GM19395 (cell line): ENCODE measurements around the gene CAPG.
"Not testable (repeated sequence)": the region's sequence is repeated elsewhere in the genome, so short reads cannot be mapped to it uniquely, and the experiment has no call there.

Experiments
- ATAC-seq: cut with Tn5 transposase; IDR thresholded peaks from one replicate; pipeline ENCODE4 v1.9.1; 2021; ENCODE audit warnings: mild to moderate bottlenecking, moderate library complexity; ENCODE audit not compliant: unreplicated experiment

CAPG gene

DNA sequence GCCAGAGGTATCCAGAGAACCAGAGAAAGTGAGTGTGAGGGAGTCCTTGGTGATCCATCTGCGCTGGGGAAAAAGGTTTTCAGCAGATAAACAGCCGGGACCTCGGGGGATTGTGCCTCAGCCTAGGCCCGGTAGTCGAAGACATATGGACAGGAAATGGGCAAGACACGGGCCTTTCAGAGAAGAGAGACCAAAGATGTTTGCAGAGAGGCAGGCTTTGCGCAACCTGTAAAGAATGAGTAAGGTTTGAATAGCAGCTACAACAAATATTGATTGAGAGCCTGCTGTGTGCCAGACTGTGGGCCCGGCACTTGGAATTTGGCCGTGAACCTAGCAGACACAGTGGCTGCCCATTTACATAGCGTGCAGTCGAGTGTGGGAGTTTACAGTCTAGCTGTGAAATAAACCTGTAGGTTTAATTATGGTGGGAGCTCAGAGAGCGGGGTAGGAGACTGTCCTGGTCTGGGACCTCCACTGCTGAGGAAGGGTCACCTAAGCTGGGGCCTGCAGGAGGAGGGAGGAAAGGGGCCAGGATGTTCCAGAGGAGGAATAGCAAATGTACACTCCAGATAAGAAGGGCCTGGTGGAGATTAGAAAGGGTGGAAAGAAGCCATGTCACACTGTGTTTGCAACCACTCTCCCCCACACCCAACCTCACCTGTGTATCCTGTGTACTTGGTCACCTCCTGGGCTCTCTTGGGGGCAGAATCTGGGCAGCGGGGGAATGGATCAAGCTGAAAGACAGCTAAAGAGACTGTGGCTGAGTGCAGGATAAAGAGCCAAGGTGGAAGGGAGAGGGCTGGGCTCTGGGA lies 11.3 kb upstream of the CAPG start:
- no peak for ATAC-seq

DNA sequence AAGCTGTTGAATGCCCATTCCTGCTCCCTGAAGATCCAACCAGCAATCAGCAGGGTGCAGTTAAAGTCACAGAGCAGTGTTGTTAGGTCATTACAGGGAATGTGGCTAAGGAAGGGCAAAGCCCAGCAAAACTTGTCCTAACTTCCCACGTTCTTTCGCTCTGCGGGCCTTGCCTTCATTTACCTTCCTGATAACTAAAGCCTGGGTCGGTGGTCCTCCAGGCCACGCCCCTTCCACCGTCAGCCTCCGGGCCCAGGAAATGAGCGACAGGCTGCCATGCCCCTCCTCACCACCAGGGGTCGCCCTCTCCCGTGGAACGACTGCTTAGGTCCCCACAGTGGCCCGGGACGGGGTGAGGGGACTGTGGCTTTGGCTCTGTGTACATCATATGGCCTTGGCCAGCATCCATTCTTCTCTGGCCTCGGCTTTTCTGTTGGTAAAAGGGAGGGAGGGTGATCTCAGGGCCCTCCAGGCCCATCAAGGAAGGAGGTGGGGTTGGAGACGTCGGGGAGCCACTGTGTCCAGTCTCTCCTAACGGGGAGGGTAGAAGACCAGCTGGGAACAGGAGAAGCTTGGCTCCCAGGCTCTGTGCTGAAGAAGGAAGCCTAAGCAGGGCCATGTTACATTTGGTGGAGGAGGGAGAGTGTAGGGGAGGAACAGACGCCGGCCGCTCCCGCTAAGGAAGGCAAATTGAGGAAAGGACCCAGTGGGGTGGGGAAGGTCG lies 10.5 kb upstream of the CAPG start:
- ATAC-seq = peak; percentile 74

DNA sequence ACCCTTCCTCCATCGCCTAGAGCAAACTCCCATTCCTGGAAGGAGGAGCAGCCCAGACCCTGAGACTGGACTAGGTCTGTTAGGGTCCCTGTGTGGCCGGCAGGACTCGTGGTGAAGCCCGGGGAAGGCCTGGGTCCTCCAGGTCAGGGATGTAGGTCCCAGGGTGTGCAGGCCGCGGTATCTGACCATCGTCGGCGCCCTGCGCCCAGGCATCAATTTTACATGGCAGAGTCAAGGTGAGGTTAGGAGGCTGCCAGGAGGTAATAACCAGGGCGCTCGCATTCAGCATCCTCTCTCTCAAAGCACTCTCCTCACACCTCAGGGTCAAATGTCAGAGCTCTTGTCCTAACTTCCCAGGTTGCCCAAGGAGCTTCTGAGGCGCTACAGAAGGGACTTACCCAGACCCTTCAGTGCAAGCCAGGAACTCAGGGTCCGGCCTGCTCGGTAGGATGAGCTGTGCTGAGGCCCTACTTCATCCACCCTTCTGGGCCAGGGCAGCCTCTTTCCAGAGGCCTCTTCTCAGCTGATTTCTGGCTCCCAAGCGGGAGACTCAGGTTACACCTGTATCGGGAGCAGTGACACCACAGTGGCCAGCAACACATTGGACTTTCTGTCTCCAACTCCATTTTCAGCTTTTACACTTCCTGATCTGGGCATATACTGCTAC lies 9.0 kb upstream of the CAPG start:
- no peak for ATAC-seq

DNA sequence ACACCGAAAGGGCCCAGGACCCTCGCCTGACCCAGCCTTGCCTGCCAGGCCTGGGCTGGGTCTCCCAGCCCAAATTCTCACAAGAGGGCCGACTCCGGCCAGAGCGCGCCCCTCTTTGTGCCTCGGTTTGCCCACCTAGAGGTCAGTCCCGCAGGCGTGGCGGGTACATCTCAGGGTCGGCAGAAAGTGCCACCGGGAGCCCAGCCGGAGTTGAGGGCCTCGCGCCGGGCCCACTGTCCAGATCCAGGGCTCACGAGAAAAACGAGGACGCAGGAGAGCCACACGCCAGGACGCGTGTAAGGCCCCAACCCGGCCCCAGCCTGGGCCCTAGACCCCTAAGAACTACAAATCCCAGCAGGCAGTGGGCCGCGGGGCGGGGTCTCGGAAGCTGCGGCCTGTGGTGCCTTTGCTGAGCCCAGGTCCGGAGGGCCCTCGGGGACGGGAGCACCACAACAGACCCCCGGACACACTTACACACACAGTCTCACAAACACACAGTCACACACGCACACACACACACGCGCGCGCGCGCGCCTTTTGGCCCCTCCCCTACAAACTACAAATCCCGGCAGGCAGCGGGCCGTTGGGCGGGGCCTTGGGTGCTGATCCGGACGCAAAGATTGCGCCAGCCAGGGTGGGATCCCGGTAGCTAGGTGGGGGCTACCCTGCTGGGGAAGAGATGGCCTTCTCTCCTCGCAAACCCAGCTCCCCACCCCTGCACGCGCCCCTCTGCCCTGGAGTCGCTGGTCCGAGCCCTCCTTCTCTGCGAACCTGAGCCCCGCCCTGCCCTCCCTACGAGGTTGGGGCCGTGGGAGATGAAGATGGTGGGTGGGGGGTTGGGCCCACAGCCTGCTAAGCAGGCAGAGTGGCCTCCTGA lies 8.2 kb upstream of the CAPG start, which contains the start of gene SH2D6:
Gene SH2D6, plus strand, starts transcription at position 583 of the 877 bp plus-strand sequence. CDS start 10,752 bp downstream, outside the sequence.
- peak; percentile 84 for ATAC-seq

DNA sequence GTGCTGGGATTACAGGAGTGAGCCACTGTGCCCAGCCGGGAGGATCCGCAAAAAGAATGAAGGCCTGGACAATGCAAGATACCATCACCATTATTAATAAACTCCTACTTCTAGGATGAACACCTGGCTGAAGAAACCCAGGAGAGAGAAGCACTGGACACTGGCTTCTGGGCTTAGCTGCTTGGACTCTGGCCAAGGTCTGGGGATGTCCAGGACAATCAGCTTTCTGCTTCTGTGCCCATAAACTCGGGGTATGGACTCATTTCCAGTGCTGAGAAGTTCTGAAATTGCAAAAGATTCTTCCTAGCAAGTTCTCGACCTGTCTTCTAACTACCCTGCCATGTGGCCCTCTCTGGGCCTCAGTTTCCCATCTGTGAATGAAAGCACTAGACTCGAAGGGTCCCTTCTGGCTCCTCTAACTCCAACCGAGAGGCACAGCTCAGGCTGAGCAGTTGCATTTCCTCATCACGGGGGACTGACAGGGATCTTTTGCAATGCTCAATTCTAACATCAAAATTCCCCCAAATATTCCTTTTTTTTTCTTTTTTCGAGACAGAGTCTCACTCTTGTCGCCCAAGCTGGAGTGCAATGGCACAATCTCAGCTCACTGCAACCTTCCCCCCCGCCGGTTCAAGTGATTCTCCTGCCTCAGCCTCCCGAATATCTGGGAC lies 5.9 kb upstream of the CAPG start:
- no peak for ATAC-seq

DNA sequence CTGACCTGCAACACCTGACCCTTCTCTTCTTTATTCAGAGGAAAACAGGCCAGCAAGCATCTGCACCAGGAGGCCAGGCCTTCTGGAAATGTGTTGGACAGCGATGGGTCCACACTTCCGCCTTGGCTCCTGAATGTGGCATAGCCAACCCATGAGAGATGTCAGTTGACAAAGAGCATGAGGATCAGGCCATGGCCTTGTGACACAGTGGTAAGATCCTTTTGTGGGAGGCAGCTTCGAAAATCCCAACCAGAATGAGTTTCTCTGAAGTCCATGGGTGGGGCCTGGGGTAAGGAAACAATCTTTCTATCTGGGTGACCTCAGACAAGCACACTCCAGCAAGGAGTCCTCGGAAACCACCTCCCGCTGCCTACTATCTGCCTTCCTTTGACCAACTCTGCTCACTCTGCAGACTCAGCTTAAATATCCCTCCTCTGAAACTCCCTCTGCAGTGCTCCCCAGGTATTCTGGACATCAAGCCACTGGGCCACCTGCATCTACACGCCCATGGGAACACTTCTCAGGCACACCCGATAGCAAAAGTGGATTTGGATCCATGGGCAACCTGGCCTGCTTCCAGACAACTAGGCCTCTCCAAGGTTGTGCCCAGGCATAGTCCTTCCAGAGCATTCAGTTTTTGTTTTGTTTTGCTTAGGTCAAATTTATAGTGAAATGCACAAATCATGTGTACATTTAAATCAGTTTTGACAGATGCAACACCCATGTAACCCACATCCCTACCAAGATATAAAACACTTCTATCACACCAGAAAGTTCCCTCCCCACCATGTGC lies 4.8 kb upstream of the CAPG start:
- no peak for ATAC-seq

DNA sequence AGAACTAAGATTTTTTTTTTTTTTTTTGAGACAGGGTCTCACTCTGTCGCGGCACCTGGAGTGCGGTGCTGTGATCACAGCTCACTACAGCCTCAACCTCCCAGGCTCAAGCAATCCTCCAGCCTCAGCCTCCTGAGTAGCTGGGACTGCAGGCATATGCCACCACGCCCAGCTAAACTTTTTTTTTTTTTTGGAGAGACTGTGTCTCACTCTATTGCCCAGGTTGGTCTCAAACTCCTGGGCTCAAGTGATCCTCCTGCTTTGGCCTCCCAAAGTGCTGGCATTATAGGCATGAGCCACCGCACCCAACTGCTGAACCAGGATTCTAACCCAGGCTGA lies 4.2 kb upstream of the CAPG start:
- ATAC-seq = not testable (repeated sequence)

DNA sequence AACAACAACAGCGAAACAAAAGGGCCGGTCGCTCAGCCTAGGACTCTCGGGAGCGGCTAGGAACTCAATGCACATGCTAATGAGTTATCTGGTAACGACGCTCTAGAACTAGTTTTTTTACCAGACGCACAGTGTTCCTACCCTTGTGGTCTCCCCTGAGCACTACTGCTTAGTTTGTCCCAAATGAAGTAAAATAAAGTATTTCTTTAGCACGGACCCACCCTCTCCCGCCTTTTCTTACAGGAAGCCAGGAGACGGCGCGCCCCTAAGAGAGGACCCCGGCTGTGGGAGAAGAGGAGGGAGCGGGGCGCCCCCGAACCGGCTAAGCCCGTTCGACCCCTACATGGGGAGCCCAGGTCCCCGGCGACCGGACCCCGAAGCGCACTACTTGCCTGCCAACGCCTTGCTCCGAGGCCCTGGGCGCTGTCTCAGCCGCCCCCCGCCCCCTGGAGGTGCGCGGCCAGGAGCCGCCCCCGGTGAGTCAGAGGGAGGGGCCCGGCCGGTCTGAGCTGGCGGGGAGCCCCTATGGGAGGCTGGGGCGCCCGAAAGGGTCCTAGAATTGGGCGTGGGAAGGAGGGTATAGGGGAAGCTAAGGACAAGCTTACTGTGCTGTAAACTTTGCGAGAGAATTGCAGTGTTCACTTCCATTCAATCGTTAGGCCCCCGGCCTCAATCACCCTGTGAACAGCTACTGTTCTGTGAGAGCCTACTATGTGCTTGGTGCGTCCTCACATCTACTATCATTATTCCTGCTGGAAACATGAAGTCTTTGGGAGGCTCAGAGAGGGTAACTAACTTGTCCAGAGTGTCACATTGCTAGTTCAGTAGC lies 3.6 kb upstream of the CAPG start:
- ATAC-seq = no peak

DNA sequence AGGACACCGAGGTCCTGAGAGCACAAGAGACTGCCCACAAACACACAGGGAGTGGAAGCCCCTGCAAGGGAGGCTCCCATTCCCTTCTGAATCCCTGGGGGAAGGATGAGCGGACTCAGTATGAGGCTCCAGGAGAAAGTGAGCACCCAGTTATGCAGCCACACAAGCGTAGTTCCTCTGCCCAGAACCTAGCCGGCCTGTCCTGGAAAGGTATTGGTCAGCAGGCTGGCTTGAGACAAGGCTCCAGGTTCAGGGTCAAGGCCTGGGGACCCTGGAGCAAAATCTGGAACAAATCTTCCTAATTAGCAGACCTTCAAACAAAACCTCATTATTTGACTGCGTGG lies 1.2 kb upstream of the CAPG start:
- no peak for ATAC-seq

DNA sequence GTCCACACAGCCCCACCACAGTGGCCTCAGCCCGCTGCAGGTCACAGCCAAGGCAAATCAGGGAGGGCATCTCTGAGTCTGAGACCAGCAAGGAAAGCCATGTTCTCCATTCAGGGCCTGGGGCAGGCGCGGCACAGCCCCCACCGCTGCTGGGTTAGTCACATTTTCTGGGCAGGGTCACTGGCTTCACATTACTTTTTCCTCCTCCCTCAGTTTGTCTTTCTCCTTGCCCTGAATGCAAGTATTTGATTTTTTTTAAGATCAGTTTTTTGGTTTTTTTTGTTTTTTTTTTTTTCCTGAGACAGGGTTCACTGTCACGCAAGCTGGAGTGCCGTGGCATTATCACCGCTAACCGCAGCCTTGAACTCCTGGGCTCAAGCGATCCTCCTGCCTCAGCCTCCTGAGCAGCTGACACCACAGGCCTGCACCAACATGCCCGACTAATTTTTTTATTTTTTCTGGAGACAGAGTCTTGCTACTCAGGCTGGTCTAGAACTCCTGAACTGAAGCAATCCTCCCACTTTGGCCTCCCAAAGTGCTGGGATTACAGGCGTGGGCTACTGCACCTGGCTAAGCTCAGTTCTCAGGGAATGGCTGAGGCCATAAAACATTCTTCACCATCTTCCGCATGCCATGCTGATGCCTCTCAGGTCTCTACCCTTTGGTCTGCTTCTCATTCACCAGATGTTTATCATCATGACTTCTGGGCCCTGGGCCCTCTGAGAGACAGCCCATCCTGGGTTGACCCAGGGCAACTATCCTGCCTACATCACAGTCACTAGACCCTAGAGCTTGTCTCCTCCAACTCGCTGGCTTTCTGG lies 628 bp upstream of the CAPG start:
- no peak for ATAC-seq

DNA sequence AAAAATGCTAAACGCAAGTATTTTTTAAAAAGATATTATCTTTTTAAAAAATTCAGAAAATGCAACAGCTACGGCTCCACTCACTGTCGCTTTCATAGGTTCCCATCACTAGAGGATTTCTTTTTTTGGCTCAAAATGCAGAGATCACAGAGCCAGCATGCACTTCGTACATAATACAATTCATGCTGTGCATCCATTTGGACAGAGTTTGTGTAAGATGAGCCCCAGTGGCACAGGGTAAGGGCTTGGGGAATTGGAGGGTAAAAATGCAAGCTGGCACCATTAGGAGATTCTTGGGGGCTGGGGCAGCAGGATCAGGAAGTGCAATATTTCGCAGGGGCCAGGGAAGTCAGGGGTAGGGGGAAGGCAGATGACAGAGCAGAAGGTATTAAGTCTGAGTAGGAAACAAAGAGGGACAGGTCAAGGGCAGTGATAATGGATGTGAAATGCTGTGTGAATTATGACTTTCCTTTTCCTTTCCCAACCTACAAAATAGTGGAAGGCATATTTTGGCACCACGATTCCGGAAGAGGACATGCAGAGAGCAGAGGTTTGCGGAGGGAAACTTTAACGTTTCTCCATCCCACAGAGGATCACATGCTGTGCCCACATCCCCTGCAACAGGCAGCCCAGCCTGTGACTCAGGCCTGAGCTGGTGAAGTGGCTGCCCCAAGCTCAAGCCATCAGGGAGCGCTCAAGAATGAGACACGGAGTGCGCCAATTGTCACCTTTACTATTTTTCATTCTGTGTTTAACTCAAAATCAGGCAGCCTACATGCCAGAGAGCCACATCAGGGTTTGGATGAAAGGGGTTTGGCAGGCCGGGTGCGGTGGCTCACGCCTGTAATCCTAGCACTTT lies 4.7 kb downstream of the CAPG start:
- peak; percentile 46 for ATAC-seq

DNA sequence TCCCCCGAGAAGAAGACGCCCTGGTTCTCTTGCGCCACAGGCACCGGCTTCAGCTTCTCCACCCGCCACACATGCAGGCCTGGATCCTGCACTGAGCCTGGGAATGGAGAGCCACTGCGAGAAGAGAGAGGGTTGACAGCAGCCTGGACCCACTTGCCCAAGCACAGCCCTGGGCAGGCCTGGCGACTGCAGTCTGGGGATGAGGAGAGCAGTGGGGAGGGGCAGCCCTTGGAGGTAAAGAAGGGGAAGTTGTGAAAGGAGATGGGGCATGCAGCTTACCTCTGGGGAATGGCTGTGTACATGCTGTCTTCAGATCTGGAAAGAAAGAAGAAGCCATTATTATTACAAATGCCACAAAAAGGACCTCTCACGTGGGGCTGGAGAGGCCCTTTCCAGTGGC lies 8.3 kb downstream of the CAPG start:
- no peak for ATAC-seq

DNA sequence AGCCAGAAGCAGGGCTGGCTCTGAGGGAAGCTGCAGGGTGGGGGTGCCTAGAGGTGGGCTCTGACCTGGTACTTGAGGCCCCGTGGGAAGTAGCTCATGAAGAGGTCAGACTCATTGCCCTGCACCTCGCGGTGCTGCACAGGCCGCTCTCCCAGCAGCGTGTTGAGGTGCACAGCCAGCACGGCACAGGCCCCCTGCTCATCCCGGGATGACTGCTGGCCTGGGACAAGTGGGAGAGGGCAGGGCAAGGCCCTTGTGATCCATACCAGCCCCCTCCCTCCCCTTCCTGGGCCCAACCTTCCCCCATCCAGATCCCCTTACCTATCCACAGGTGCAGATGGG lies 8.7 kb downstream of the CAPG start:
- no peak for ATAC-seq

DNA sequence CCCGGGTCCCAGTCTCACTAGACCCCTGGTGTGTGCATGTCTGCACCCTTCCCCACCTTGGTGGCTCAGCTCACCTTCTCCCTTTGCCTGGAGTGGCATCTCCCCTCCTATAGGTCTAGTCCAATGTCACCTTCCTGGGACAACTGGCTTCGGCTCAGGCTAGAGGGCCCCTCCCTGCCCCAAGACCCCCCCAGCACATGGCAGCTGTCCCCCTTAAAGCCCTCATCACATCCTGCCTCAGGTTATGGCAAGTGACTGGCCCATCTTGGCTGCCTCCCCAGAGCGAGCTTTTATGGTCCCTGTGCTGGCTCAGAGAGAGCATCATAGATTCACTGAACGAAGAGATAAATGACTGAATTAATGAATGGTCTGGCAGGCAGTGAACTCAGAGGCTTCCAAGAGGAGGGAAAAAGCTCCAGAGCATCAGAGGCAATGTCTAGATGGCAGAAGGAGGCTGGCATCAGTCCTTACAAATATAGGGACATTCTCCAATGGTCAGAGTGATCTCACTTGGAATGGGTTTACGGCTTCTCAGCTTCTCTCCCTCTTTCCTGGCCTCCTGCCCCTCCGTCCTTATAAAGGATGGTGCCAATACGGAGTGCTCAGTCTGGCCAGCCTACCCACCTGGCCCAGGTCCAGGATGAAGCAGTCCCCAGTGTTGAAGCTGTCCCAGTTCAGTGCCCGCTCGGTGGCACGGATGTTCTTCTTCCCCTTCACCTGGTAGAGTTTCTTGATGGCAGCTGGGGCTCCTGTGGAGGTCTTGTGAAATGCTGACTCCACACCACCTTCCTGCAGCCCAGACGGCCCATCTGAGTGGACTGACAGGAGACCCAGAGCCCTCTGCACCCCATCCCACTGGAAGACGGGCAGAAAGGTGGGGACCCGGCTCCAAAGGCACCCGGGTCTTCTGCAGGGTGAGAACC lies 9.4 kb downstream of the CAPG start:
- ATAC-seq = no peak

DNA sequence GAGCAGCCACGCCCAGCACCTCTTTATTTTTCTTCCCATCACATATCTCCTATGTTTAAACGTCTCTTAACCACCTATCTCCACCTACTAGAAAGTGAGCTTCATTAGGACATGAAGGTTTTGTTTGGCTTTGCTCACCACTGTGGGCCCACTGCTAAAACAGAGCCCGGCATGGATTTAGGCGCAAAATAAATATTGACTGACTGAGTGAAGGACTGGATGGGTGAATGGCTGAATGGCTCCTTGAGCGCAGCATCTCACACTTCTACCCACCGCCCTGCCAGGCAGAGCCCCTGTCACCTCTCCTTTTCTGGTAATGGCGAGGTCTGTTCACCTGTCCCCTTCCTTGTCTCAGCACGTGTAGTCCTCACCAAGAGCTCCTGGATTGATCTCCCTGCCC lies 10.1 kb downstream of the CAPG start:
- ATAC-seq = no peak

DNA sequence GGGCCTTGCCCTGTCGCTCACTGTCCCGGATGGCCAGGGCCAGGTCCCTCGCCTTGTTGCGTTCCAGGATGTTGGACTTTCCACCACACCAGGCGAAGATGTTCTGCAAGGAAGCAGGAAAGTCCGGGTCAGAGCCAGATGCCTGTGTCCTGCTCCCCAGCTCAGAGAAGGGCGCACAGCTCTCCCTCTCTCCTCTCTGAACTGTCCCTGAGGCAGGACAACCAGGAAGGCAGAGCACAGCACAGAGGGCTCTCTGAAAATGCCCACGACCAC lies 11.0 kb downstream of the CAPG start:
- no peak for ATAC-seq
